ENCODE measurements around the gene LRIG1.

Gene LRIG1

GRCh38 chr3:66399529-66400232 lies 101.1 kb downstream of the LRIG1 start:
- no peak for DNase-seq

- DNase-seq, result no peak
Measured at GRCh38 chr3:66398228-66399025, 102.4 kb downstream of the LRIG1 start.

GRCh38 chr3:66397745-66398144 lies 103.1 kb downstream of the LRIG1 start:
- DNase-seq, result no peak

GRCh38 chr3:66396888-66397287 lies 103.9 kb downstream of the LRIG1 start:
- no peak for DNase-seq

GRCh38 chr3:66396161-66396760 lies 104.6 kb downstream of the LRIG1 start:
- no peak for DNase-seq

GRCh38 chr3:66395635-66396034 lies 105.2 kb downstream of the LRIG1 start:
- DNase-seq, result no peak

GRCh38 chr3:66394753-66395249 lies 106.0 kb downstream of the LRIG1 start:
- DNase-seq, result no peak

- DNase-seq, result peak; percentile 67
Measured at GRCh38 chr3:66394019-66394752, 106.6 kb downstream of the LRIG1 start.

- no peak for DNase-seq
Measured at GRCh38 chr3:66393333-66394005, 107.4 kb downstream of the LRIG1 start.

GRCh38 chr3:66392966-66393332 lies 107.9 kb downstream of the LRIG1 start:
- DNase-seq, result no peak

- DNase-seq, result no peak
Measured at GRCh38 chr3:66392512-66392911, 108.3 kb downstream of the LRIG1 start.

GRCh38 chr3:66390013-66390412 lies 110.8 kb downstream of the LRIG1 start:
- no peak for DNase-seq

- DNase-seq, result no peak
Measured at GRCh38 chr3:66386925-66387650, 113.7 kb downstream of the LRIG1 start.

GRCh38 chr3:66386011-66386924 lies 114.6 kb downstream of the LRIG1 start:
- no peak for DNase-seq

GRCh38 chr3:66385066-66385465 lies 115.8 kb downstream of the LRIG1 start:
- DNase-seq, result no peak

GRCh38 chr3:66383998-66384745 lies 116.7 kb downstream of the LRIG1 start:
- DNase-seq, result no peak

GRCh38 chr3:66383023-66383422 lies 117.8 kb downstream of the LRIG1 start:
- no peak for DNase-seq

- DNase-seq, result no peak
Measured at GRCh38 chr3:66382142-66382541, 118.7 kb downstream of the LRIG1 start.

GRCh38 chr3:66381626-66382025 lies 119.2 kb downstream of the LRIG1 start:
- DNase-seq, result no peak

All from CD4-positive, alpha-beta T cell treated with Interferon gamma for 1 hour (primary cell).